Stomach smooth muscle (tissue), 2 donors: Measurements from ENCODE around the gene DOCK11.

Source experiments
- H3K27ac ChIP-seq: one replicate; pipeline ENCODE4 v1.7.0; 2013; ENCODE audit warnings: mild to moderate bottlenecking, low read length, inconsistent platforms
- H3K27me3 ChIP-seq, 2 donors: one replicate each; pipeline ENCODE4 v1.7.0; 2013; ENCODE audit warnings: low read length in 2 of 2; ENCODE audit not compliant: insufficient read depth in 2 of 2, control insufficient read depth in 1 of 2
- H3K36me3 ChIP-seq, 2 donors: one replicate each; pipeline ENCODE4 v1.7.0; 2013; ENCODE audit warnings: low read length in 2 of 2; ENCODE audit not compliant: control insufficient read depth in 2 of 2, insufficient read depth in 2 of 2
- H3K4me1 ChIP-seq: one replicate; pipeline ENCODE4 v1.7.0; 2013; ENCODE audit warnings: low read length; ENCODE audit not compliant: control insufficient read depth, insufficient read depth
- H3K4me3 ChIP-seq, 2 donors: one replicate each; pipeline ENCODE4 v1.7.0; 2013; ENCODE audit warnings: low read length in 2 of 2
- H3K9ac ChIP-seq, 2 donors: one replicate each; pipeline ENCODE4 v1.7.0; 2013; ENCODE audit warnings: low read length in 2 of 2, mild to moderate bottlenecking in 1 of 2
- H3K9me3 ChIP-seq, 2 donors: one replicate each; pipeline ENCODE4 v1.7.0; 2013; ENCODE audit warnings: low read length in 2 of 2; ENCODE audit not compliant: control insufficient read depth in 2 of 2
- donor health status: healthy.
- donor health status: Pancreatic carcinoma.

DOCK11 gene

DNA sequence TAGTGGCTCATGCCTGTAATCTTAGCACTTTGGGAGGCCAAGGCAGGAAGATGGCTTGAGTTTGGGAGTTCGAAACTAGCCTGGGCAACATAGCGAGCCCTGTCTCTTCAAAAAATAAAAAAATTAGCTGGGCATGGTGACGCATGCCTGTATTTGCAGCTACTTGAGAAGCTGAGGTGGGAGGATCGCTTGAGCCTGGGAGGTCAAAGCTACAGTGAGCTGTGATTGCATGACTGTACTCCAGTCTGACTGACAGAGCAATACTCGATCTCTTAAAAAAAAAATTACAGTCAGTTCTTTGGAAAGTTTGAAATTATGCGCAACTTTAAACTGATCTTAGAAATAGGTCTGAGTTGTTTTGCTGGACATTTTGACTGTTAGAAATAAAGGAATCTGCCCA, 55.8 kb downstream of the DOCK11 start:
- Histone ChIP-seq H3K27me3 (no peaks in the 10 kb centered on the region), H3K27ac (no peak overlapping the region), H3K4me3 (no peak overlapping the region), H3K9ac (no peak overlapping the region), H3K36me3 (peaks cover 3 to 6% of the 10 kb centered on the region in 2 donors), H3K9me3 (no peaks in the 10 kb centered on the region), H3K4me1 (no peaks in the 10 kb centered on the region)

DNA sequence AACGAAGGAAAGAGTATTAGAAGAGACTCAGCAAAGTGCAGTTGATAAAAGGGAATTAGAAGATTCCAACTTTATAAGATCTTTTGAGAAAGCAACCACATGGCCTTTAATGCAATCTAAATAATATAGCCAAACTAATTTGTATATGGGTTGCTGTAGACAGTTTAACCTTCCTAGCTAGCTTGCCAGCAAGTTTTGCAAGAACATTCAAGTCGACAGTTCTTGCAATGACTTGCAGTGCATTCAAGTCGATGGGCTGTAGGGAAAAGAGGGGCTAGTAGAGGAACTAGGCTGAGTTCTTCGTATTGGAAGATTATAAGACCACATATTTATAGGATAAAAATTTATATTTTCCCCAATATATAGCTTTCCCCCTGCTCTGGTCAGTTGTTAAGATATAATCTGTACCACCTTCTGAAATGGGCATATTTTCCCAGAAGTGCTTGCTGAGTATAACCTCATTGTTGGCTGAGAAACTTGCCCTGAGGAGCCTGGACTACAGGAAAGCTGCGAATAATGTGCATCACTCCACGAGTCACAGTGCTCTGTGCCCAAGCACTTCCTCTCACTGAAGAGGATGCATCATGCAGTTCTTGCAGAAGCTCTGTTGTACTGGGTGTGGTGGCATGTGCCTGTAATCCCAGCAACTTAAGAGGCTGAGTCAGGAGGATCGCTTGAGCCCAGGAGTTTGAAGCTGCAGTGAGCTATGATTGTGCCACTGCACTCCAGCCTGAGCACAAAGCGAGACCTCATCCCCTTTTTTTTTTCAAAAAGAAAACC, 56.7 kb downstream of the DOCK11 start:
- Histone ChIP-seq H3K4me1 (no peaks in the 10 kb centered on the region), H3K27me3 (no peaks in the 10 kb centered on the region), H3K27ac (no peak overlapping the region), H3K9ac (no peak overlapping the region), H3K36me3 (peaks cover 3 to 6% of the 10 kb centered on the region in 2 donors), H3K4me3 (no peak overlapping the region), H3K9me3 (no peaks in the 10 kb centered on the region)

- H3K36me3 ChIP-seq = peaks cover 3 to 5% of the 10 kb centered on the region in 2 donors
- no peaks in the 10 kb centered on the region for H3K9me3 ChIP-seq
- no peak overlapping the region for H3K9ac ChIP-seq
- H3K27ac ChIP-seq = no peak overlapping the region
- no peaks in the 10 kb centered on the region for H3K27me3 ChIP-seq
- no peak overlapping the region for H3K4me3 ChIP-seq
- no peaks in the 10 kb centered on the region for H3K4me1 ChIP-seq
These were observed 57.6 kb downstream of the DOCK11 start for GRCh38 chrX:118553042-118553710.

- no peaks in the 10 kb centered on the region for H3K27me3 ChIP-seq
- no peak overlapping the region for H3K9ac ChIP-seq
- H3K27ac ChIP-seq = no peak overlapping the region
- no peaks in the 10 kb centered on the region for H3K9me3 ChIP-seq
- no peak overlapping the region for H3K4me3 ChIP-seq
- H3K36me3 ChIP-seq = peaks cover 3 to 4% of the 10 kb centered on the region in 2 donors
- no peaks in the 10 kb centered on the region for H3K4me1 ChIP-seq
These were observed 58.9 kb downstream of the DOCK11 start for GRCh38 chrX:118554511-118554910.

GRCh38 chrX:118558926-118559325, 63.3 kb downstream of the DOCK11 start:
- H3K4me3 ChIP-seq = no peak overlapping the region
- H3K9me3 ChIP-seq = no peaks in the 10 kb centered on the region
- peaks cover 0 to 8% of the 10 kb centered on the region in 2 donors for H3K36me3 ChIP-seq
- H3K9ac ChIP-seq = no peak overlapping the region
- H3K4me1 ChIP-seq = no peaks in the 10 kb centered on the region
- no peak overlapping the region for H3K27ac ChIP-seq
- H3K27me3 ChIP-seq = no peaks in the 10 kb centered on the region

GRCh38 chrX:118560489-118560888, 64.9 kb downstream of the DOCK11 start:
- H3K9me3 ChIP-seq = no peaks in the 10 kb centered on the region
- no peak overlapping the region for H3K27ac ChIP-seq
- H3K27me3 ChIP-seq = no peaks in the 10 kb centered on the region
- no peaks in the 10 kb centered on the region for H3K4me1 ChIP-seq
- H3K9ac ChIP-seq = no peak overlapping the region
- peaks cover 0 to 8% of the 10 kb centered on the region in 2 donors for H3K36me3 ChIP-seq
- no peak overlapping the region for H3K4me3 ChIP-seq

DNA sequence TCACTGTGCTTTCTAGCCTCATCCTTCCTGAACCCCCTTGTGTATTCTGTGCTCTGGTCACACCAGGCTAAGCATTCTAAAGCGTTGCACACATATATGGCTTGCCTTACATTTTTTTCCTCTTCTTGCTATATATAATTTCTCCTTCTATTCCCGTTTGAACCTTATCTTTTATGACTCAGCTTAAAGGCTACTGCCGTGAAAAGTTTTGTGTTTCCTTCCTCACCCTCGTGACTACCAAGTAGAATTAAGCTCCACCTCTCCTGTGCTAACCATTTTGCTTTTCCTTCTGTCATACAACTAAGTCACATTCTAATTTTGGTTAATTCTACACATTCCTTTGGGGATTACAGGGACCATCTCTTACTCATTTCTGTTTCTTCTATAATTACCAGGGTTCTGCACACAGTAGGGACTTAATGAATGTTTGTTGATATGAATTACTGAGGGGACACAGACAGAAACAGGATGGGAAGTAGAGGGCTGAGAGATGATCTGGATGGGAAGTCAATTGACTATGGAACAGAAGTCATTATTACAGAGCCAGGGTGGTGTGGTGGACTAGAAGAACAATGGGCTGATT, 67.1 kb downstream of the DOCK11 start:
- Histone ChIP-seq H3K27ac (no peak overlapping the region), H3K4me1 (no peaks in the 10 kb centered on the region), H3K9me3 (no peaks in the 10 kb centered on the region), H3K4me3 (no peak overlapping the region), H3K9ac (no peak overlapping the region), H3K36me3 (peaks cover 0 to 8% of the 10 kb centered on the region in 2 donors), H3K27me3 (no peaks in the 10 kb centered on the region)

DNA sequence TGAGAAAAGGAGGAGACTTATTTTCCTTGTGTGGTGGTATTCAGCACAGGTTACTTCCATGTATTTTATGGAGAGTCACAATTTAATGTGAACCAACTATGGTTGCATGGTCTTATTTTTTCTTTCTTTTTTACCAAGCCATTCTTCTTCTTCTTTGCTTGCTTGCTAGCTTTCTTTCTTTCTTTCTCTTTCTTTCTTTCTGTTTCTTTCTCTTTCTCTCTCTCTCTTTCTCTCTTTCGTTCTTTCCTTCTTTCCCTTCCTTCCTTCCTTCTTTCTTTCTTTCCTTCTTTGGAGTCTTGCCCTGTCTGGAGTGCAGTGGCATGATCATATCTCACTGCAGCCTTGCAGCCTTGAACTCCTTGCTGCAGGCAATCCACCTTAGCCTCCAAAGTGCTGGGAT, 68.9 kb downstream of the DOCK11 start:
- Histone ChIP-seq H3K9me3 (no peaks in the 10 kb centered on the region), H3K36me3 (peaks cover 0 to 8% of the 10 kb centered on the region in 2 donors), H3K27ac (no peak overlapping the region), H3K4me3 (no peak overlapping the region), H3K27me3 (no peaks in the 10 kb centered on the region), H3K4me1 (no peaks in the 10 kb centered on the region), H3K9ac (no peak overlapping the region)

GRCh38 chrX:118565853-118566252, 70.2 kb downstream of the DOCK11 start:
- no peak overlapping the region for H3K9ac ChIP-seq
- no peaks in the 10 kb centered on the region for H3K4me1 ChIP-seq
- H3K4me3 ChIP-seq = no peak overlapping the region
- H3K36me3 ChIP-seq = peaks cover 0 to 4% of the 10 kb centered on the region in 2 donors
- H3K27me3 ChIP-seq = no peaks in the 10 kb centered on the region
- H3K27ac ChIP-seq = no peak overlapping the region
- H3K9me3 ChIP-seq = no peaks in the 10 kb centered on the region

- H3K36me3 ChIP-seq = peaks cover 0 to 4% of the 10 kb centered on the region in 2 donors
- no peak overlapping the region for H3K27ac ChIP-seq
- H3K4me1 ChIP-seq = no peaks in the 10 kb centered on the region
- no peaks in the 10 kb centered on the region for H3K27me3 ChIP-seq
- H3K4me3 ChIP-seq = no peak overlapping the region
- H3K9me3 ChIP-seq = no peaks in the 10 kb centered on the region
- H3K9ac ChIP-seq = no peak overlapping the region
These were observed 70.7 kb downstream of the DOCK11 start for GRCh38 chrX:118566359-118566758.

DNA sequence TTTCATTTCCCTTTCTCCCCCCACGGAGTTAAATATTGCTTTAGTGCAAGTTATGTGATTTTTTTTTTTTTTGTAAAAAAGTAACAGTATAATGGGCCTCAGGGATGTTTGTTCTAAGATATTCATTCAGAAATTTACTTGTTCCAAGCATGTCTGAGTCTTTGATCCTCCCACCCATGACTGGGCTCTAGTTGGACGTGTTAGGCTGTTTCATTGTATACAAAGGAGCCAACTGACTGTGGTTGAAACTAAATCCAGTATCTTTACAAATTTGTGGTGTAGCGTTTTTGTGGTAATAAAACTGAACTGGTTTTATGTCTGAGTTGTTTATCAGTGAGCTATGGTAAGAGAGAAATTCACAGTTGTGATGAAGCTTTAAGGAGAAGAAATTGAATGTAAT, 74.1 kb downstream of the DOCK11 start:
- H3K9ac ChIP-seq = no peak overlapping the region
- H3K9me3 ChIP-seq = no peaks in the 10 kb centered on the region
- no peaks in the 10 kb centered on the region for H3K4me1 ChIP-seq
- H3K27ac ChIP-seq = no peak overlapping the region
- H3K36me3 ChIP-seq = peaks cover 0 to 4% of the 10 kb centered on the region in 2 donors
- peaks cover 0 to 2% of the 10 kb centered on the region in 2 donors for H3K27me3 ChIP-seq
- no peak overlapping the region for H3K4me3 ChIP-seq
